Fibroblast of the conjunctiva (primary cell): Measurements from ENCODE around the gene SPON2.
A peak's percentile ranks its signal among the peaks of the same experiment; 100 is the strongest.
"Not testable (repeated sequence)": the region's sequence is repeated elsewhere in the genome, so short reads cannot be mapped to it uniquely, and the experiment has no call there.

Source experiments
- DNase-seq: peaks from one replicate; pipeline ENCODE4 v3.0.0-alpha.2; 2010; ENCODE audit warnings: low read depth

SPON2 gene

DNA sequence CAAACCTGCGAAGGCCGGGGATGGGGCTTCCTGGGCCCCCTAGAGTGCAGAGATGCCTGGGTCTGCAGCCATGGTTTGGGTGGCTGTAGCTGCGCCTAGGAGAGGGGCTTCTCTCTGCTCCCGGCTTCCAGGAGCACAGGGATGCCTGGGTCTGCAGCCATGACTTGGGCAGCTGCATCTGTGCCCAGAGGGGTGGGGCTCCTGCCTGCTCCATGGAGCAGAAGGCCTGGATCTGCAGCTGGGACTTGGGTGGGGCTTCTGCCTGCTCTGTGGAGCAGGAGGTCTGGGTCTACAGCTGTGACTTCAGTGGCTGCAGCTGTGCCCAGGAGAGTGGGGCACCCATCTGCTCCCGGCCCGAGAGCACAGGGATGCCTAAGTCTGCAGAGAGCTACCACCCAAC, 20.8 kb downstream of the SPON2 start:
- DNase-seq = no peak

DNA sequence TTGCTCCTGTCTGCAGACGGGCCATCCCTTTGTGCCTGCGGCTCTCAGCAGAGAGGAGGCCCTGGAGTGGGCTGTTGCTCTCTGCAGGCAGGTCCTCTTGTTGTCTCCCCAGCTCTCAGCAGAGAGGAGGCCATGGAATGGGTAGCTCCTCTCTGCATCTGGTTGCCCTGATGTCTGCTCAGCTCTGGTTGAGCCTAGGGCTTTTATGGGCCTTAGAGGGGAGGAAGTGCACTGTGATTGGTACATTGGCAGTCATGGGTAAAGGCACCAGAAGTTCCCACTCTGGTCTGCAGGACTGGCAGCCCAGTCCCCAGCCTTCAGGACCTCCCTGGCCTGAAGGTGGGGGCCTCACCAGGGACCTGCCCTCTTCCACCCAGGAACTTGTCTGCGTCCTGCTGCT, 21.5 kb downstream of the SPON2 start:
- DNase-seq = no peak

DNA sequence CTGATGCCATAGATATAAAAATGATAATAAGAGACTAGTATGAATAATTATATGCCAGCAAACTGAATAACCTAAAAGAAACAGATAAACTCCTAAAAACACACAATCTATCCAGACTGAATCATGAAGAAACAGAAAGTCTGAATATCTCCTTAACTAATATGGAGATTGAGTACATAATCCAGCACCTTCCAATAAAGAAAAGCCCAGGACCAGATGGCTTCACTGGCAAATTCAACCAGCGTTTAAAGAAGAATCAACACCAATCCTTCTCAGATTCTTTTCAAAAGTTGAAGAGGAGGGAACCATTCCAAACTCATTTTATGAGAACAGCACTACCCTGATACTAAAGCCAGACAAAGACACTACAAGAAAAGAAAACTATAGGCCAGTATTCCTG, 32.5 kb downstream of the SPON2 start:
- DNase-seq = no peak

DNA sequence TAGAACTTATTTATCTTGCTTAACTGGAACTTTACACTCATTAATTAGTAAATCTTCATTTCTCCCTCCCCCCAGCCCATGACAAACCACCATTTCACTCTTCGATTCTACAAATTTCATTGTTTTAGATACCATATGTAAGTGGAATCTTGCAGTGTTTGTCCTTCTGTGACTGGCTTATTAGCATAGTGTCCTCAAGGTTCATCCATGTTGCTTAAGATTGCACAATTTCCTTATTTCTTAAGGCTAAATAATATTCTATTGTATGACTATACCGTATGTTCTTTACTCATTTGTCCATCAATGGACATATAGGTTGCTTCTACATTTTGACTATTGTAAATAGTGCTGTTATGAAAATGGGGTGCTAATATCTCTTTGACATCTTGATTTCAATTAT, 34.5 kb downstream of the SPON2 start:
- no peak for DNase-seq

DNA sequence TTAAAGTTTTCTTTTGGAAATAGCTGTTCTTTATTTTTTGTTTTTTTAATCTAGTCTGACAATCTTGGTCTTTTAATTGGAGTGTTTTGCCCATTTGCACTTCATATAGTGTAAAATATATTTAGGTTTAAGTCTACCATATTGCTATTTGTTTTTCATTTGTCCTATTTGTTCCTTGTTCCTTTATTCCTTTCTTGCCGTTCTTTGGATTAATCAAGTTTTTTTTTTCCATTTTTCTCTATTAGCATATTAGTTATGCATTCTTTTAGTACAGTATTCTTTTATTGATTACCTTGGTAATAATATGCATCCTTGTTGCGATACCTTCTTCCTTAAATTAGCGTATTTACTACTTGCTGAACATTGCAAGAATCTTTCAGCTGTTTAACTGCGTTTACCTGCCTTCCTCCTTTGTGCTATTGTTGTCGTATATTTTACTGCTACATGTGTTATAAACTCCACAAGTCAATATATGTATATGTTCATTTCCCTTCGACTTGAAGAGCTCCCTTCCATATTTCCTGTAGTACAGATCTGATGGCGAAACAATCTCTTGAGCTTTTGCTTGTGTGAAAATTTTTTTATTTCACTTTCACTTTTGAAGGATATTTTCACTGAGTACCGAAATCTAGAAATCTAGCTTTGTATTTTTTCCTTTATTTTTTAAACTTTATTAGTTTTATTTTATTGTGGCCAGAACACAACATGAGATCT, 35.2 kb downstream of the SPON2 start:
- no peak for DNase-seq

DNA sequence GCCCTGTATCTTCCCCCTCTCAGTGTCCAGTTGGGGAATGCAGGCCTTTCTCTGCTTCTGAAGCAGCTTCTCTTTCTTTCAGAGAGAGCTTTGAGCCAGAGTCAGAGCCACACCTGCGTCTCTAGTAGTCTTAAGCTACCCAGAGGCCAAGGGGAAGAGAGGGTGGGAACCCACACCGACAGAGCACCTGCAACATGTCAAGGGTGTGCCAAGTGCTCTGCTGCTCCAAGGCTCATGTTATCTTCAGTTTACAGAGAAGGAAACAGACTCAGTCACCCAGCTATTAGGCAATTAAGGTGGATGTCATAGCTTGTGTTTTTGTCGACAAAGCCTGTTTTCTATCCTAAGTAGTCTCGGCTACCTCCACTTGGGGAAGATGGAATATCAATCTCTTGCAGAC, 36.3 kb downstream of the SPON2 start:
- no peak for DNase-seq

DNA sequence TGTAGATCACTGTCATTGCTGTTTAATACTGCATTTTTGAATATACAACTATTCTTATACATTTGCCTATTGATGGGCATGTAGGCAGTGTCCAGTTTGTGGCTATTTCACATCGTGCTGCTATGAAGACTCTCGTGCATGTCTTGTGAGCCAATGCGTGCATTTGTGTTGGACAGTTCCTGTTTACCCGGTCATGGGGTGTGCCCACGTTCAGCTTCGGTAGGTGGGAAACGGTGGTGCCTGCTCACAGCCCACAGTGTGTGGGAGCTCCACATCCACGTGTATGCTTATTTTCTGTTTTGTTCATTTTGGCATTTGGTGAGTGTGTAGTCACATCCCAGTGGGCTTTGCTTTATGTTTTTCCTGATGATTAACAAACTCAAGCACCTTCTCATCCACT, 39.4 kb downstream of the SPON2 start:
- DNase-seq = no peak

DNA sequence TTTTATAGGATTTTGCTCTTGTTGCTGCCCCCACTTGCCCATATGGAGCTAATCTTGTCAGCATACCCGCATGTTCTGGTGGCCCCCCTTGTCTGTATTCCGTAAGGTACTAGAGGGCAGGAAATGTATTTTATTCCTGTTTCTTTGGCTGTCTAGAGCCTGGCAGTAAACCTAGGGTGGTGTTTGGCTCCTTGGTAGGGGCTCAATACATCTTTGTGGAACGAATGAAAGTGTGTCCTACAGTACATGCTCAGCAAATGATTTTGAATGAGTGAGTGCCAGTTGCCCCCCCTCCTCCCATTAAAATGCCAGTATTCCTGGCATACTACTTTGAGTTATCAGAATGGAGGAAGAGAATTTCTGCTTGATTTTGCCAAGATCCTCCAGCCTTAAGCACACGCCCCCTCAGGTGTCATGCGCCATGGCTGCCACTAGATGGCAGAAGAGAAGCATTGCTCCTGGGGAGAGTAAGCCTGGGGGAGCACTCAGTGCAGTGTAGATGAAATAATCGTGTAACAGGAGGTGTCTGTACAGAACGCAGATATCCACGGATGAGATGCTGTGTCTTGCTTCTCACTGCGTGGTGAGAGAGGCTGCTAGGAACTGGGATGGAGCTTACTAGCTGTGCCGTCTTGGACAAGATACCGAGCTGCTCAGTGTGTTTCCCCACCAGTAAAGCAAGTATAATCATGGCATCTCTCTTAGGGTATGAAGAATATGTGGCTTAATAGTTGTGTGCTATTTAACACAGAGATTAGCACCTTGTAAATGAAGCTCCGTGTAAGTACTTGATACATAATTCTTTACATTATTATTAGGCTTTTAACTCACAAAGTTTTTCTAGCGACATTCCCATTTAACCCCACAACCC, 41.8 kb downstream of the SPON2 start:
- peak; percentile 76 for DNase-seq

DNA sequence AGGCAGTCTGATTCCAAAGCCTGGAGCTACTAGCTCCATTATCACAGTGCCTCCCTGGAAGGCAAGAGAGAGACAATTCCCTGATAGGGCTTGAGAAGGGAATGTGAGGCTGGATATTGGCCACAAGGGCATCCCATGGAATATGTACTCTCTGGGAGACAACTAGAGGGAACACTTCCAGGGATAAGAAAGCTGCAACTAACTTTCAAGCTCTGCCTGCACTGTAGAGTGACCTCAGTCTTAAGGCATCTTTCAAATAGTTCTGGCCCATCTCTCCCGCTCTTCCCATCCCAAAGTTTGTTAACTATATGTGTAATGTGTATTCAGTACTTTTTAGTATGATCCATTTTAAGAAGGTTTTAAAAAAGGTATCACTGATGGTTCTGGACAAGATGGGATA, 45.9 kb downstream of the SPON2 start:
- DNase-seq = no peak

DNA sequence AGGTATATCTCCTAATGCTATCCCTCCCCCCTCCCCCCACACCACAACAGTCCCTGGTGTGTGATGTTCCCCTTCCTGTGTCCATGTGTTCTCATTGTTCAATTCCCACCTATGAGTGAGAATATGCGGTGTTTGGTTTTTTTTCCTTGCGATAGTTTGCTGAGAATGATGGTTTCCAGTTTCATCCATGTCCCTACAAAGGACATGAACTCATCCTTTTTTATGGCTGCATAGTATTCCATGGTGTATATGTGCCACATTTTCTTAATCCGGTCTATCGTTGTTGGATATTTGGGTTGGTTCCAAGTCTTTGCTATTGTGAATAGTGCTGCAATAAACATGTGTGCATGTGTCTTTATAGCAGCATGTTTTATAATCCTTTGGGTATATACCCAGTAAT, 46.9 kb downstream of the SPON2 start:
- DNase-seq = not testable (repeated sequence)

DNA sequence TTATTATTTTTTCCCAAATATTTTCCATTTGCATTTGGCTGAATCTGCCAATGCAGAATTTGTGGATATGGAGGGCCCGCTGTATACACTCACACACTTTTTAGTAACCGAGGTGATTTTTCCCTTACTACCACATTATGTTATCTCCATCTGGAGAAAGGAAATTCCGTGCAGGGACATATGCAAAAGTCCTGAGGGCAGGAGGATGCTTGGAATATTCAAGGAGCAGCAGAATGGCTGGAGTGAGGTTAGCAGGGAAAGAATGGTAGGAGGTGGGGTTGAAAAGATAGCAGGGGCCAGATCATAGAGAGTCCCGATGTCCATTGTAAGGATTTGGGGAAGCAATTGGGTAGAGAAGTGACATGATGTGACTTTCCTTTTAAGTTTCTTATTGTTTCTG, 47.6 kb downstream of the SPON2 start:
- DNase-seq = no peak

DNA sequence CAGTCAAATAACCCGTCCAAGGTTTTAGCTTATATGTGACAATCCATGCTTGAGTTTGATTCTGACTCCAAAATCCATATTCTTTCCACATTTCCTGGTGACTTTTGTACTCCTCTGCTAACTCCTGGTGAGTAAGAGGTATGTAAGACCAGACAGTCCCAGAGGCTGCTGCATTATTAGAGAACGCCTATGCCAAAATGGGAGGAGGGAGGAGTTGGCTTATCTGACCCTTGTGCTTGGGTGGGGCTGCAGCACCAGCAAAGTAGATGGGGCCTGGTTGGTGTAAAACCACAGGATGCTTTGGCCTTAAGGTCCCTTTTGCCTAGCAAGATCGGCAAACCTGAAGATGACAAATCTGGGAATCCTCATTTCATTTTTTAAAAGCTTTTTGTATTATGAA, 49.9 kb downstream of the SPON2 start:
- no peak for DNase-seq
